GM12891 (cell line): ENCODE data around the gene MIOX.

Experiments used
- DNase-seq: peaks from one replicate; pipeline ENCODE4 v3.0.0; 2011; ENCODE audit warnings: low spot score; ENCODE audit not compliant: insufficient read length
- FAIRE-seq: peaks from 2 replicates; lab custom pipeline; 2011; peaks lifted over from hg19 to GRCh38; lab: Jason Lieb, UNC
- PAX5 ChIP-seq: IDR thresholded peaks from 2 replicates; pipeline ENCODE4 v1.6.1; 2011; ENCODE audit warnings: low read length, moderate library complexity, mild to moderate bottlenecking; ENCODE audit not compliant: insufficient read depth, severe bottlenecking
- POLR2A ChIP-seq: IDR thresholded peaks from 2 replicates; pipeline ENCODE4 v1.6.1; 2011; ENCODE audit warnings: low read depth, low read length, control low read depth
- POLR2AphosphoS5 ChIP-seq: IDR thresholded peaks from 2 replicates; pipeline ENCODE4 v1.6.1; 2011; ENCODE audit warnings: low read depth, low read length, control low read depth
- POU2F2 ChIP-seq: IDR thresholded peaks from 2 replicates; pipeline ENCODE4 v1.6.1; 2011; ENCODE audit warnings: low read depth, mild to moderate bottlenecking, control low read depth, low read length, moderate library complexity
- SPI1 ChIP-seq: IDR thresholded peaks from 2 replicates; pipeline ENCODE4 v1.6.1; 2011; ENCODE audit warnings: low read depth, low read length, control low read depth
- TAF1 ChIP-seq: IDR thresholded peaks from 2 replicates; pipeline ENCODE4 v1.6.1; 2011; ENCODE audit warnings: low read depth, low read length, control low read depth

The MIOX gene

DNA sequence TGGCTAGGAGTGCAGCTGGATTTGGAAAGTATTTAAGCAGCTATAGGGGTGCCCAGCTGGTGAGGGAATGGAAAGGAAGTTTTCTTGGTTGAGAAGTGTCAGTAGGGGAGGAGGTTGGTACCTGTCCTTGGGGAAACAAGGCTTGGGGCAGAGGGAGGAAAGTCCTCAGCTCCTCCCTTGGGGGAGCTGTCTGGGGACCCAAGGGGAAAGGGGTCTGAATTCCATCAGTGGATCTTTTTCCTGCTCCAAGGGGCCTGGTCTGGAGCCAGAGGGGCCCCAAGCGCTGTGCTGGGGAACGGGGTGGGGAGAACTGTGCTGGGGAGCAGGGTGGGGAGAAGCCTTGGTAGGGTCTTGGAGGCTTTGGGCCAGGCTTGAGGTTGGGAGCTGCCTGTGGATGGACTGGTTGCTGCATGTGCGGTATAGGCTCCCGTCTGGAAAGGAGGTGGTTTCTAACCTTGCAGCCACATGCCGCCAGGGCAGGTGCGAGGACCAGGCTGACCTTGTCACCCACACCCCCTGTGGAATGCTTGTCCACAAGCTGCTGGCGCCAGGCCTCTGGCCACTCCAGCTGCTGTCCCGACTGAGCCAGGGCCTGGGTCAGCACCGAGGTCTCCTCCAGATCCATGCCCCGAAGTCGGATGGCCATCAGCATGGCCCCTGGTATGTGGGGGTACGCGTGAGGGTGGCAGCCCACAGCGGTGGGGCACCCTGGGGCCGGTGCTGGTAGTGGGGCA is 42.2 kb downstream of the MIOX start:
- DNase-seq (no peak), FAIRE-seq (peak; percentile 23)
- TF ChIP-seq SPI1: no peak
- peak; percentile 59; the same call in 1 of the 2 replicates for TF ChIP-seq POLR2A
- TF ChIP-seq PAX5: no peak
- no peak for TF ChIP-seq POU2F2
- TF ChIP-seq POLR2AphosphoS5: no peak; the same call in 1 of the 2 replicates
- no peak for TF ChIP-seq TAF1

DNA sequence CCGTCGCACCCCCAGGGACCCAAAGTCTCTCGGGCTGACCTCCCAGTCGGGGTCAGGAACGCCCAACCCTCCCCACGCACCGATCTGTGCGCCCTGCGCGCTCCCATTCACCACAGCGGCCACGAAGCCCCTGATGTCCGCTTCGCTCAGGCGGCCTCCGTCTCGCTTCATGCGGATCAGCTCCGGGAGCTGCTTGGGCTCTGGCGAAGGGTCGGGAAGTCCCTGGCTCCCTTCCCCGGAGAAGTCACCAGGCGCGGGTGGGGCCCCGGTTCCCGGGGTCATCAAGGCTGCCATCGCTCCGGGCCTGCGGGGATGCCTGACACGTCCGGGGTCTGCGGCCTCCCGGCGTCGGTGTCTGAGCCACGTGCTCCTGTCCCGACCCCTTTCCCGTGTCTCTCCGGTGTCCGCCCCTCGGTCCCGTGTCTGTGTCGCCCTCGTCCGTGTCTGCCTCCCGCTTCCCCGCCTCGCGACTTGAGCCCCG is 42.8 kb downstream of the MIOX start:
- DNase-seq: no peak
- no peak for FAIRE-seq
- no peak for TF ChIP-seq TAF1
- no peak for TF ChIP-seq PAX5
- TF ChIP-seq SPI1: no peak
- no peak; the same call in none of the 2 replicates for TF ChIP-seq POLR2A
- no peak for TF ChIP-seq POU2F2
- TF ChIP-seq POLR2AphosphoS5: no peak

DNA sequence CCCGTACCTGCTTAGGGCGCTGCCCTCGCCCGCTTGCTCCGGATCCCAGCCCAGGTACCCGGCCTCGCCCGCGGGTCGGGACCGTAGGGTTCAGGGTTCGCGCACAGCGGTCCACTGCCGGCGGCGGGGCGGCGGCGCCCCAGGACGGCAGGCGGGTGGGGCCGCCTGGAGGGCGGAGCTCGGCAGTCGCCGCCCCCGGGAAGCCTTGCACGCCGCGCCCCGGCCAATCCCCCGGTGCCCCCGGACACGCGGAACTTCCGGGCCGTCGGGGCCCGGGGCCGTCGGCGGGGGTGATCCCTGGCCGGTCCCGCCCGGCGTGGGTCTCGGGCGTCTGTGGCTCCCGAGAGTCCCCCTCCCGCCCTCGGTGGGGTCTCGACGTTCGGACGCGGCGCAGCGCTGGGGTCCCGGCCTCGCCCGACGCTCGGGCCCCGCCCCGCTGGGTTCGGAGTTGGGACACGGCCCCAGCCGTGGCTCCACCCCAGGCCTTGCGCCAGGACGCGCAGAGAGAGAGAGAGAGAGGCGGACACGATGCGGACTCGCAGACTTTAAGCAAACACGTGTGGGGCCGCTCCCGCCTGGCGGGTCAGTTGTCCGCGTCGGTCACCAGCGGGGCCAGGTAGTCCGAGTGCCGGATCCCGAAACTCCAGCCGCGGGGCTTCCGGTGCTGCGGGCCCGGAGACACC is 43.4 kb downstream of the MIOX start, which contains the start of gene TYMP:
TYMP (minus strand) TSS at position 116 of the 683 bp plus-strand sequence. CDS start 303 bp downstream, outside the sequence.
- FAIRE-seq: no peak
- TF ChIP-seq POLR2AphosphoS5 (peak; percentile 61; the same call in 1 of the 2 replicates), TAF1 (peak; percentile 59; the same call in 1 of the 2 replicates), POLR2A (no peak; the same call in 1 of the 2 replicates), POU2F2 (peak; percentile 35)
- DNase-seq: peak; percentile 65

DNA sequence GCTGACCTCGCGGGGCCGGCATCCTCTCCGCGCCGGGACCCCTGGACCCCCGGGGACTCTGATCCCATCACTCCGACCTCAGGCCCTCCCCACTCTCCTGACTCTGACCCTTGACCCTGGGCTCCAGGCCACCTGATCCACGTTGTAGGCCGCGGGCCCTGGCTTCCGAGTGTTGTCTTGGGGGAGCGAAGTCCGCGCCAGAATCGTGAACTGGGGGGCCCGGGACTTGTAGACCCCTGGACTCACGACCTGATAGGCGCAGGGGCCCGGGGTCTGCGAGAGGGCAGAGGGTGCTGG is 43.9 kb downstream of the MIOX start:
- DNase-seq (no peak), FAIRE-seq (no peak)
- no peak for TF ChIP-seq POU2F2
- TF ChIP-seq SPI1: no peak
- no peak for TF ChIP-seq PAX5
- TF ChIP-seq POLR2A: no peak
- TF ChIP-seq POLR2AphosphoS5: no peak
- no peak for TF ChIP-seq TAF1

DNA sequence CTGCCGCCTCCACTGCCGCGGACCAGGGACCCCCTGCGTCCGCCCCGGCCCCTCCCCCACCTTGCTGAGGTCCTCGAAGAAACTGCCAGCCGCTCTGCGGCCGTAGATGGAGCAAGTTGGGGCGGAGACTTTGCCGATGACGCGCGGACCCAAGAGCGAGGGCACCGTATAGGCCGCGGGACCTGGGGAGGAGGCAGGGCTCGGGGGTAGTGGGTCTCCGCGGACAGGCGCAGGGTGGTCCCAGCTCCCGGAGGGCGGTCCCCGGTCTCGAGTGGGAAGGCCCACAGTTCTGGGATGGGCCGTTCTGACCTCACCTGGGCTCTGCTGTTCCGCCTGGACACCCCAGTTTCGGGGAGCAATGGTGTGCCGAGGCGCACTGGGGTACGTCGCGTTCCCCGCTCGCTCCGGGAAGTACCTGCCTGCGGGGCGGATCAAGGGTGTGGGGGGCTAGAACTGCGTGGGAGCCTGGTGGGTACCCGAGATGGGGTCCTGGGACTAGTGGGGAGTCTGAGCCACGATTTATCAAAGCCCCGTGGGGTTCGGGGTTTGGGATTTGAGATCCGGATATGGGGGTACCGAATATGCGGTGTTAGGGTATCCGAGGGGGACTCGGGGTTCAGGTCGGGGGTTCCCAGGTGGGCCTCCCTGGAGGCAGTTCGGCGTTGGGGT is 44.4 kb downstream of the MIOX start:
- no peak for FAIRE-seq
- TF ChIP-seq PAX5: no peak
- TF ChIP-seq TAF1: no peak; the same call in 1 of the 2 replicates
- TF ChIP-seq POLR2A: peak; percentile 75
- no peak; the same call in 1 of the 2 replicates for TF ChIP-seq POU2F2
- TF ChIP-seq POLR2AphosphoS5: peak; percentile 88

DNA sequence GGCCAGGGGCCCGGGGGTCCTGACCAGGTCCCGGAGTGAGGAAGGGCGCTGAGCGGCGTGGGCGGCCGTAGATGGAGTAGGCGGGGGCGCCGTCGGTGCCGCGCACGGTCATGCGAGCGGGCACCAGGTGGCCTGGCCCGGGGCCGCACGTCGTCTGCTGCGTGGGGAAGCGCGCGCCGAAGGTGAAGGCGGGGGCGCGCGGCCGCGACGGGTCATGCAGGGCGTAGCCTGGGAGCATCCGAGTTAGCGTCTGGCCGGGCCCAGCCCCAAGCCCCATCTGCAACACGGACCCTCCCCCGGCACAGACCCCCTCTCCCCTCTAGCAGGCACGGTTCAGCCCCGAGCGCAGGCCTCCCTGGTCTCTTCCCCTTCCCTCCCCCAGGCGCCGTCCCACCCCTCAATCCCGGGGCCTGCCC is 44.9 kb downstream of the MIOX start:
- FAIRE-seq (peak; percentile 98), DNase-seq (peak; percentile 52)
- TF ChIP-seq TAF1: peak; percentile 55
- TF ChIP-seq POU2F2: 0 out of 2 replicates have a peak, but pooled peaks have one; percentile 26
- TF ChIP-seq SPI1: no peak
- no peak for TF ChIP-seq PAX5
- 0 out of 2 replicates have a peak, but pooled peaks have one; percentile 49 for TF ChIP-seq POLR2AphosphoS5
- TF ChIP-seq POLR2A: peak; percentile 53

More for the DNA sequence above, 44.4 kb downstream of the MIOX start:
- peak; percentile 69 for DNase-seq

DNA sequence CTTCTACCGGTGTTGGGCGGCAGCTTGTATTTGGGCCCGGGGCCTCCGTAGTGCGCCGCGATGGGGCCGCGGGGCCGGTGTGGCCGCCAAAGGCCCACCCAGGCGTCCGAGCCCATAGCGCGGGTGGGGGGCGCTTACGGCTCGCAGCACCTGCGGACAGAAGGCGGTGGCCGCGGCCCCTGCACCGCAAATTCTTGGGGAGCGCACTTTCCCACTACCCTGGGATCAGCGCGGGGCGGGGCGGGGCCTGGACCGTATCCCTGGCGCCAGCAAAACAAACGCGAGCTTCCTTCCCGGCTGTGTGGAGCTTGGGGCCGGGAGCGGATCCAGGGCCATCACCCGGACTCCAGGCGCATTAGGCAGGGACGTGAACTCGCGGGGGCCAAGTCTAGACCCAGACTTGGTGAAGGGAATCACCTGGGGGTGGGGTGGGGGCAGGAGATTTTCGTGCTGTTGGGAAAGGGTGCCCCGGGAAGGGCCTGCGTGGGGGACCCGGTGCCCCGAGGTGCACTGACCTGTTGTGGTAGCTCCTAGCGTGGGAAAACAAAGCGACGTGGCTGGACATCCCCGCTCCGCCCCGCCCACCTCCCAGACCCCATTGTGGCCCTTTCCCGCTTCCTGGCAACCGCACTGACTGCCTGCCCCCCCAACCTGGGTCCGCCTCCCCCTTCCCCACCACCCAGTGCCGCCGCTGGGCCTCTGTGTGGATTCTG is 45.5 kb downstream of the MIOX start:
- peak; percentile 47; the same call in 1 of the 2 replicates for TF ChIP-seq POU2F2
- TF ChIP-seq SPI1: no peak
- TF ChIP-seq TAF1: peak; percentile 27; the same call in 1 of the 2 replicates
- no peak for TF ChIP-seq PAX5
- TF ChIP-seq POLR2A: peak; percentile 50
- TF ChIP-seq POLR2AphosphoS5: no peak
- DNase-seq (peak; percentile 13), FAIRE-seq (peak; percentile 28)
